ENCODE data around the gene GPR156.
"Not testable (repeated sequence)": the region's sequence is repeated elsewhere in the genome, so short reads cannot be mapped to it uniquely, and the experiment has no call there.

- not testable (repeated sequence) for TF ChIP-seq CTCF, POLR2A (IDR thresholded peaks at IDR 0.05)
Observed at GRCh38 chr3:120216633-120217032, 68.4 kb downstream of the GPR156 start.

Measured in adrenal gland (tissue), 5 donors.